ENCODE data around the gene PRR22. TPM values are rescaled to one million over a fixed set of nuclear protein-coding genes. Genes with fewer than 3 reads are reported as not detected.

Gene PRR22
- total and polyA plus RNA-seq, 2 experiments from 2014 or later, result 0.13 to 2.9 TPM

DNA sequence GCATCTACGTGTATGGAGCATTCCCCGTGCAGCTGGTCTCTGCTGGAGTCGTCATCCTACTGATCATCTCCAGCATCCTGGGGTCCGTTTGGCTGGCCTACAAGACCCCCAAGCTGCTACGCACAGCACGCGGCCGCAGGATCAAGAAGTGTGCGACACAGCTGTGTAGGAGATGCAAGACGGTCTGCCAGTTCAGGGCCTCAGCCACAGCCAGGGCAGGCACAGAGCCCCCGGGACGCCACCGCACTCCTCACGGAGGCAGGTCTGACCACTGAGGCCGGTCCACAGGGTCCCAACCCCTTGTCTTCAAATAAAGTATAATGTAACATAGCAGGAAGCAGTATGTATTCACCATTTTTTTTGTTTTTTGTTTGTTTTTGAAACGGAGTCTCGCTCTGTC is 6.1 kb downstream of the PRR22 start:
- H3K4me1 ChIP-seq (ENCODE audit: insufficient read depth), result no peaks in the 10 kb centered on the region
- H3K79me2 ChIP-seq, result no peaks in the 10 kb centered on the region
- H3K4me2 ChIP-seq, result no peak overlapping the region
- no peak for DNase-seq (ENCODE audit: low spot score)
- H3K27ac ChIP-seq, result no peak overlapping the region
- 92% methylated on average over 16 of the region's 17 CpGs for WGBS (ENCODE audit: low lambda C conversion rate, missing lambda C conversion rate)
- H3K27me3 ChIP-seq, result no peaks in the 10 kb centered on the region
- no peak overlapping the region for H3K4me3 ChIP-seq
- no peaks in the 10 kb centered on the region for H4K20me1 ChIP-seq (ENCODE audit: insufficient read depth, poor library complexity, severe bottlenecking)
- no peak overlapping the region for H2AFZ ChIP-seq
- no peak for TF ChIP-seq CTCF (IDR thresholded peaks at IDR 0.05; ENCODE audit: poor library complexity)
- no peak for TF ChIP-seq EZH2 (IDR thresholded peaks at IDR 0.05; ENCODE audit: borderline replicate concordance)
- no peak for TF ChIP-seq EZH2phosphoT487 (IDR thresholded peaks at IDR 0.05; ENCODE audit: low read depth, severe bottlenecking, unreplicated experiment)
- H3K9me2 ChIP-seq (replicated peaks; ENCODE audit: insufficient read depth), result no peaks in the 10 kb centered on the region
- H3K36me3 ChIP-seq (replicated peaks; ENCODE audit: insufficient read depth, low read depth), result no peaks in the 10 kb centered on the region
- H3K9me3 ChIP-seq (ENCODE audit: low read depth), result no peaks in the 10 kb centered on the region

DNA sequence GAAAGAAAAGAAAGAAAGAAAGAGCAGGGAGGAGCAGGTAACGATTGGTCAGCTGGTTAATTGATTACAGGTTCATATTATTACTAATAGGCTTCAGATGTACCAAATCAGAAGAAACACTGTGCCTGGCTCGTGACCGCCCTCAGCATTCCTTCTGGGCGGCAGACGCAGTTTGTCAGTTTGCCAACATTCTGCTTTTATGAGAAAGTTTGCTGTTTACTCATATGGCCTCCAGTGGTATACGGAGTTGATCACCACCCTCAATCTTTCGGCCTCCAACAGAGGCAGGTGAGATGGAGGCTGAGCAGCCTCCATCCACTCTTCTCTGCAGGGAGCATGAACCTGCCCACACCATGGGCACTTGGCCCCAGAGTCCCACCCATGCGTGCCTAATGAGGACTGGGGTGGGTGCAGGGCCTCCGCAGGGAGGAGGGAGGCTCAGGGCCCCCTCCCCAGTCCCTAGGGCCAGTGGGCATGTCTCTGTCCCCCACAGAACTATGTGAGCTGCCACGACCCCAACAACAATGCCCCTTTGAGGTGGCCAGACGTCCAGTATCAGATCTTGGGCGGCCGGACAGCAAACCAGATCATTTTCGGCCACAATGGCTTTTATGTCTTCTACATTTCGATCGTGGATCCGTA is 8.8 kb downstream of the PRR22 start:
- H2AFZ ChIP-seq, result no peak overlapping the region
- H4K20me1 ChIP-seq (ENCODE audit: insufficient read depth, poor library complexity, severe bottlenecking), result no peaks in the 10 kb centered on the region
- H3K4me1 ChIP-seq (ENCODE audit: insufficient read depth), result no peaks in the 10 kb centered on the region
- no peaks in the 10 kb centered on the region for H3K79me2 ChIP-seq
- WGBS (ENCODE audit: low lambda C conversion rate, missing lambda C conversion rate), result 82% methylated on average over 17 of the region's 17 CpGs
- H3K27ac ChIP-seq, result no peak overlapping the region
- DNase-seq (ENCODE audit: low spot score), result no peak
- no peak overlapping the region for H3K4me3 ChIP-seq
- H3K27me3 ChIP-seq, result no peaks in the 10 kb centered on the region
- H3K9me3 ChIP-seq (ENCODE audit: low read depth), result no peaks in the 10 kb centered on the region
- TF ChIP-seq EZH2 (IDR thresholded peaks at IDR 0.05; ENCODE audit: borderline replicate concordance) (no peak), CTCF (IDR thresholded peaks at IDR 0.05; ENCODE audit: poor library complexity) (no peak), EZH2phosphoT487 (IDR thresholded peaks at IDR 0.05; ENCODE audit: low read depth, severe bottlenecking, unreplicated experiment) (no peak)
- no peaks in the 10 kb centered on the region for H3K9me2 ChIP-seq (replicated peaks; ENCODE audit: insufficient read depth)
- H3K4me2 ChIP-seq, result no peak overlapping the region
- no peaks in the 10 kb centered on the region for H3K36me3 ChIP-seq (replicated peaks; ENCODE audit: insufficient read depth, low read depth)

DNA sequence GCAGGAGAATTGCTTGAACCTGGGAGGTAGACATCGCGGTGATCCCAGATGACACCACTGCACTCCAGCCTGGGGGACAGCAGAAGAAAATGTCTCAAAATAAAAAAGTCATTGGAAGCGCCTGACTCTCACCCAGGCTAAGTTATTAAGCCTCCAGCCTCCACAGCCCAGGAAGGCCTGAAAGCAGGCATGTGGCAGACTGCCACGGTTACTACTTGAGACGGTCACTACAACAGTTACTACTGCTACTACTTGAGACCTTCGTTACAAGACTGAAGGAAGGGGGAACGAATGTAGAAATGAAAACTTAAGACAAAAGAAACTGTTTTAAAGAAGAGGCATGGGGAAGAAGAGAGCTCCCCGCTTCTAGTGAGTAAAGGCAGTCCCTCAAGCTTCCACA is 9.6 kb downstream of the PRR22 start:
- Histone ChIP-seq H3K4me3 (no peak overlapping the region), H3K4me2 (no peak overlapping the region), H3K36me3 (replicated peaks; ENCODE audit: insufficient read depth, low read depth) (no peaks in the 10 kb centered on the region), H3K27me3 (no peaks in the 10 kb centered on the region), H3K79me2 (no peaks in the 10 kb centered on the region), H3K27ac (no peak overlapping the region), H2AFZ (no peak overlapping the region), H3K4me1 (ENCODE audit: insufficient read depth) (no peaks in the 10 kb centered on the region), H3K9me2 (replicated peaks; ENCODE audit: insufficient read depth) (no peaks in the 10 kb centered on the region), H3K9me3 (ENCODE audit: low read depth) (no peaks in the 10 kb centered on the region), H4K20me1 (ENCODE audit: insufficient read depth, poor library complexity, severe bottlenecking) (no peaks in the 10 kb centered on the region)
- WGBS (ENCODE audit: low lambda C conversion rate, missing lambda C conversion rate), result 82% methylated on average over 8 of the region's 8 CpGs
- TF ChIP-seq EZH2 (IDR thresholded peaks at IDR 0.05; ENCODE audit: borderline replicate concordance) (no peak), CTCF (IDR thresholded peaks at IDR 0.05; ENCODE audit: poor library complexity) (no peak), EZH2phosphoT487 (IDR thresholded peaks at IDR 0.05; ENCODE audit: low read depth, severe bottlenecking, unreplicated experiment) (no peak)
- no peak for DNase-seq (ENCODE audit: low spot score)

Data from hepatocyte (in vitro differentiated cells).